AG04449 (cell line): ENCODE measurements around the gene RBFOX2.
A peak's percentile ranks its signal among the peaks of the same experiment; 100 is the strongest.

Source experiments
- CTCF ChIA-PET: fragments of 350-600 bp; formaldehyde crosslinking; extraction: SDS; loops from one replicate; lab custom pipeline; 2021; ENCODE audit warnings: antibody characterized with exemption; lab: Yijun Ruan, JAX
- POLR2A ChIA-PET: fragments of 400-600, 350-600 bp; formaldehyde crosslinking; extraction: SDS; loops from one replicate; lab custom pipeline; 2020; ENCODE audit warnings: antibody characterized with exemption, inconsistent platforms; lab: Yijun Ruan, JAX
- DNase-seq: peaks from one replicate; pipeline ENCODE4 v3.0.0-alpha.2; 2010; ENCODE audit warnings: low read depth, low spot score
- H3K4me3 ChIP-seq: 2 replicates; pipeline ENCODE4 v1.5.1; 2011; ENCODE audit warnings: low read depth, mild to moderate bottlenecking, control low read depth, low read length
- CTCF ChIP-seq: IDR thresholded peaks from one replicate; pipeline ENCODE4 v1.5.1; 2011; ENCODE audit warnings: mild to moderate bottlenecking, moderate library complexity, low read length, control low read depth, inconsistent platforms; ENCODE audit not compliant: insufficient read depth; ENCODE audit errors: missing control alignments

Gene RBFOX2

DNA sequence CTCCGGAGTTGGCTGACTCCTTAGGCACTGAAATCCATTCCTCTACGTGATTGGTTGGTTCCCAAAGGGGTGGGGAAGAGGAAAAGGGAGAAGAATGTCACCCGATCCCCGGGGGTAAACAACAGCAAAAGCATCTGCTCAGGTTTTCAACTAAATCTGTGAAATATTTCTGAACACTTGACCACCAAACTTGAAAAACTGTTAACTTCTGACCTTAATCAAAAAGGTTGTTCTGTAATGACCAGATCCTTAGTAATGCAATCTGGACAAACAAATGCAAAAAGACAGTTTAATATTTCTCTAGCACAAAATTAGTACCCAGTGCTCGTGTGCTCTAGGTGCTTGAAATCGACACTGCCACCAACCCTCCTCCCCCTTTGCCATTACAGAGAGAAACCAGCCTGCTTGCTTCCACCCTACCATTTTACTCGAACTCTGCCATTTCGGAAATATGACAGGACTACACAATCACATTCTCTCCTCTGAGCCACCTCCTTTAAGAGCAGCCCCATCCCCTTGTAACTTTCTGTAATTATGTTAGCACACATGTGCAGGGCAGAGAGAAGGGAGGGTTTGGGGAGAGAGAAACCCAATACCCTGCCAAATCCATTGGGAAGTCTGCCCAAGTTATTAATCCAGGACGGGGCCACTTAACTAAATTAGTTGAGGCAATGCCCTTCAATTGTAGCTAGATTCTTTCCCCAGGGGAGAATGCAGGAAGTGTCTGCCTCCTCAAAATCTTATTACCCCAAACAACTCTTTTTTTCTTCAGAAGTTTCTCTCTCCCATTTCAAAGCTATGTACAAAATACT lies 113.8 kb downstream of the RBFOX2 start:
- H3K4me3 ChIP-seq: peak overlapping the region; percentile 58
- ChIA-PET POLR2A (interaction anchor here (1.3 to 1.6 kb wide), 2 partner anchors 75 to 287 kb away, joined by 4 to 6 read pairs; no protein-coding TSS in a partner anchor), CTCF (interaction anchor here (1.0 to 4.6 kb wide), 10 partner anchors 11 to 485 kb away, joined by 3 to 32 read pairs (median 6); no protein-coding TSS in a partner anchor)
- no peak for TF ChIP-seq CTCF
- no peak for DNase-seq

GRCh38 chr22:35914357-35914664 lies 114.3 kb downstream of the RBFOX2 start:
- POLR2A ChIA-PET: interaction anchor here (1.3 to 1.6 kb wide), 2 partner anchors 74 to 287 kb away, joined by 4 to 6 read pairs; no protein-coding TSS in a partner anchor
- CTCF ChIA-PET: interaction anchor here (0.9 to 4.6 kb wide), 4 partner anchors 8 to 210 kb away, joined by 4 to 32 read pairs (median 6); no protein-coding TSS in a partner anchor
- no peak for DNase-seq
- peak overlapping the region; percentile 4 for H3K4me3 ChIP-seq
- TF ChIP-seq CTCF: no peak

DNA sequence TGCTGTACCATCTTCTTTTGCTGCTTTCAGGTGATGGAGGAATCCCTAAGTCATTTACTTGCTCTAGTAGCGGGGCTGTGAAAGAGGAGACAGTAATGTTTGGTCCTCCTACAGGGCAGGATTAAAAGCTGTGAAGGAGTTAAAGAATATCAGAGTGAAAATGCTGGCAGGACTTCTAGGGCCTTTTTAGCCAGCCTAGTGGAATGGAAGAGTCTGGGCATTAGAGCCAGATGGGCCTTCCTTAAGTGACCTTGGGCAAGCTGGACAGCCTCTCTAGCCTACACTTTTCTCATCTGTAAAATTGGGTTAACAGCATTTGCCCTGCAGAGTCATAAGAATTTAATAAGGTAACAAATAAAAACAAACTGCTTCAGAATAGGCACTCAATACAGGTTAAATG lies 114.7 kb downstream of the RBFOX2 start:
- CTCF ChIA-PET: interaction anchor here (0.9 to 4.6 kb wide), 6 partner anchors 8 to 287 kb away, joined by 3 to 32 read pairs (median 5); no protein-coding TSS in a partner anchor
- POLR2A ChIA-PET: interaction anchor here (1.3 kb wide), 1 partner anchor 74 kb away, joined by 4 read pairs; no protein-coding TSS in a partner anchor
- DNase-seq: no peak
- no peak for TF ChIP-seq CTCF
- H3K4me3 ChIP-seq: no peak overlapping the region

DNA sequence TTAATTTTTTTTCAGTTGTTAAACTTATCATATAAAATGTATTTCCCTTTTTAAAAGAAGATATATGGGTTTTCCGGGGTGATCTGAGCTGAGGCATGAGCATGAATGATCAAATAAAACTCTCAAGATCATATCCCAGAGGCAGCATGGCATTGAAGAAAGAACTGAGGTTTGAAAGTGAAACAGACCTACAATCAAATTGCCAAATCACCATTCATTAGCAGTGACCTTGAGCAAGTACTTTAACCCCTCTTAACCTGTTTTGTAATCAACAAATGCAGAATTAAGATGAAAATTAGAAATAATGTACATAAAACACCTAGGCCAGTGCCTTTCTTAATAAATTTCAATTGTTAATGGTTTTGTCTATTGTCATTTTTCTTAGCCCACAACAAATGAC lies 116.0 kb downstream of the RBFOX2 start:
- ChIA-PET POLR2A (no interaction called here), CTCF (interaction anchor here (1.1 to 4.6 kb wide), 6 partner anchors 10 to 286 kb away, joined by 3 to 32 read pairs (median 4); no protein-coding TSS in a partner anchor)
- DNase-seq: no peak
- no peak overlapping the region for H3K4me3 ChIP-seq
- TF ChIP-seq CTCF: no peak

GRCh38 chr22:35911877-35912276 lies 116.7 kb downstream of the RBFOX2 start:
- POLR2A ChIA-PET: no interaction called here
- CTCF ChIA-PET: interaction anchor here (1.1 to 3.5 kb wide), 5 partner anchors 11 to 154 kb away, joined by 3 to 16 read pairs (median 3); no protein-coding TSS in a partner anchor
- no peak for TF ChIP-seq CTCF

DNA sequence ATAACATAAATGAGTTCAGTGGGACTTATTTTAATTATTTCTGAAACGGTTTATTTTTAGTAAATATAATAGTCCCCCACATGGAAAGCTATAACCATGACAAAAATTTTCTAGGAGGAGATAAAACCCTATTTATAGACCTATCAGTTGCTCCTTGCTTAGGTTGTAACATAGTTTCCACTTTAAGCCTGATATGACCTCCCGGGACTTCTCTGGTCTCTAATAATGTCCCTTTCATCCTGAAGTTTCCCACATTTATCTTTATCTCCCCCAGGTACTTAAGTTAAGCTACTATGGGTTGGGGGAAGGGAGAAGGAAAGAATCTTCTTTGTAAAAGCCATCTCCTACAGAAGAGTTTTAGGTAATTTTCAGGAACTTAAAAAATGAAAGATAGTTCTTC lies 117.7 kb downstream of the RBFOX2 start:
- ChIA-PET CTCF (interaction anchor here (1.2 to 3.5 kb wide), 5 partner anchors 10 to 211 kb away, joined by 3 to 16 read pairs (median 4); no protein-coding TSS in a partner anchor), POLR2A (no interaction called here)
- no peak for TF ChIP-seq CTCF
- no peak overlapping the region for H3K4me3 ChIP-seq
- no peak for DNase-seq

More at GRCh38 chr22:35911877-35912276, 116.7 kb downstream of the RBFOX2 start:
- DNase-seq: no peak
- no peak overlapping the region for H3K4me3 ChIP-seq
